Tibial artery (tissue), 4 donors: ENCODE measurements around the gene PTH2R.

Experiments
- DNase-seq, 2 donors: peaks; one replicate each; pipeline ENCODE4 v3.0.0-alpha.2; 2019
- H3K27ac ChIP-seq, 2 donors: fragments of 200-600 bp; sonication (generic) in 1 of 2; 1 replicate in 1 of 2; 2 replicates in 1 of 2; pipeline ENCODE4 v1.5.1; 2018 to 2019; ENCODE audit warnings: mild to moderate bottlenecking in 1 of 2
- H3K27me3 ChIP-seq, 2 donors: fragments of 200-600 bp; sonication (generic) in 1 of 2; one replicate each; pipeline versions ENCODE4 v1.5.1 to v1.6.0; 2016 to 2019
- H3K36me3 ChIP-seq, 3 donors: fragments of 200-600 bp; sonication (generic) in 2 of 3; one replicate each; pipeline ENCODE4 v1.5.1; 2016 to 2019; ENCODE audit warnings: mild to moderate bottlenecking in 2 of 3
- H3K4me1 ChIP-seq, 4 donors: fragments of 200-600 bp; sonication (generic) in 2 of 4; 1 replicate in 3 of 4; 2 replicates in 1 of 4; pipeline ENCODE4 v1.5.1; 2016 to 2019
- H3K4me3 ChIP-seq, 2 donors: fragments of 200-600 bp; sonication (generic) in 1 of 2; 1 replicate in 1 of 2; 2 replicates in 1 of 2; pipeline ENCODE4 v1.5.1; 2018 to 2019; ENCODE audit warnings: mild to moderate bottlenecking in 2 of 2
- H3K9me3 ChIP-seq, 3 donors: fragments of 200-600 bp; sonication (generic) in 1 of 3; one replicate each; pipeline ENCODE4 v1.5.1; 2016 to 2019
- intact Hi-C: fragments of 100-400 bp; cut with DNase I; formaldehyde crosslinking; loops from one replicate; pipeline ENCODE4 v1.15.0; 2023; ENCODE audit warnings: low total_unique reads
- TF ChIP-seq, protein P1 (sequence below), 2 experiments: fragments of 200-600 bp in 1 of 2; fragments of 450-650 bp in 1 of 2; IDR thresholded peaks; one replicate each; pipeline ENCODE4 v1.5.1; 2017 to 2019; ENCODE audit warnings: antibody characterized with exemption in 2 of 2, mild to moderate bottlenecking in 1 of 2, moderate library complexity in 1 of 2

Gene PTH2R

DNA sequence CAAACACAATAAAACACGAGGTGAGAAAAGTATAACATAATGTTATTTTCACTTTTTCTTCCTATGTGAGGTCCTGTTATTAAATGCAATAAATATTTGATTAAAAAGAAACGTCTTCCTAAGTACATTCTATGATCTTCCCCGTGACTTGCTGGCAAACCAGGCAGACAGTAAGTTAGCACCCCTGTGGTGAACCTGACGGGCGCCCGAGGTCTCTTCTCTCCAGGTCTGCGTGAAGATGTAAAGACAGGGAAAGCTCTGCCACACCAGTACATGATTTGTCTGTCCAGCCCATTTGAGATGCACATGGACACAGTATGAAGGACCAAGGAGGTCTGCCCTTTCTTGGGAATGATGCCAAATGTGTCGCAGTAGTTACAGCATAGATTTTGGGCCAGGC lies 57.6 kb downstream of the PTH2R start:
- TF ChIP-seq, protein P1, sequence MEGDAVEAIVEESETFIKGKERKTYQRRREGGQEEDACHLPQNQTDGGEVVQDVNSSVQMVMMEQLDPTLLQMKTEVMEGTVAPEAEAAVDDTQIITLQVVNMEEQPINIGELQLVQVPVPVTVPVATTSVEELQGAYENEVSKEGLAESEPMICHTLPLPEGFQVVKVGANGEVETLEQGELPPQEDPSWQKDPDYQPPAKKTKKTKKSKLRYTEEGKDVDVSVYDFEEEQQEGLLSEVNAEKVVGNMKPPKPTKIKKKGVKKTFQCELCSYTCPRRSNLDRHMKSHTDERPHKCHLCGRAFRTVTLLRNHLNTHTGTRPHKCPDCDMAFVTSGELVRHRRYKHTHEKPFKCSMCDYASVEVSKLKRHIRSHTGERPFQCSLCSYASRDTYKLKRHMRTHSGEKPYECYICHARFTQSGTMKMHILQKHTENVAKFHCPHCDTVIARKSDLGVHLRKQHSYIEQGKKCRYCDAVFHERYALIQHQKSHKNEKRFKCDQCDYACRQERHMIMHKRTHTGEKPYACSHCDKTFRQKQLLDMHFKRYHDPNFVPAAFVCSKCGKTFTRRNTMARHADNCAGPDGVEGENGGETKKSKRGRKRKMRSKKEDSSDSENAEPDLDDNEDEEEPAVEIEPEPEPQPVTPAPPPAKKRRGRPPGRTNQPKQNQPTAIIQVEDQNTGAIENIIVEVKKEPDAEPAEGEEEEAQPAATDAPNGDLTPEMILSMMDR (IDR thresholded peaks at IDR 0.05) = no peak
- Histone ChIP-seq H3K9me3 (no peaks in the 10 kb centered on the region), H3K27ac (no peak overlapping the region), H3K27me3 (no peaks in the 10 kb centered on the region), H3K4me1 (no peaks in the 10 kb centered on the region), H3K4me3 (no peak overlapping the region), H3K36me3 (no peaks in the 10 kb centered on the region)
- intact Hi-C loops = no loop called here
- DNase-seq = no peak

DNA sequence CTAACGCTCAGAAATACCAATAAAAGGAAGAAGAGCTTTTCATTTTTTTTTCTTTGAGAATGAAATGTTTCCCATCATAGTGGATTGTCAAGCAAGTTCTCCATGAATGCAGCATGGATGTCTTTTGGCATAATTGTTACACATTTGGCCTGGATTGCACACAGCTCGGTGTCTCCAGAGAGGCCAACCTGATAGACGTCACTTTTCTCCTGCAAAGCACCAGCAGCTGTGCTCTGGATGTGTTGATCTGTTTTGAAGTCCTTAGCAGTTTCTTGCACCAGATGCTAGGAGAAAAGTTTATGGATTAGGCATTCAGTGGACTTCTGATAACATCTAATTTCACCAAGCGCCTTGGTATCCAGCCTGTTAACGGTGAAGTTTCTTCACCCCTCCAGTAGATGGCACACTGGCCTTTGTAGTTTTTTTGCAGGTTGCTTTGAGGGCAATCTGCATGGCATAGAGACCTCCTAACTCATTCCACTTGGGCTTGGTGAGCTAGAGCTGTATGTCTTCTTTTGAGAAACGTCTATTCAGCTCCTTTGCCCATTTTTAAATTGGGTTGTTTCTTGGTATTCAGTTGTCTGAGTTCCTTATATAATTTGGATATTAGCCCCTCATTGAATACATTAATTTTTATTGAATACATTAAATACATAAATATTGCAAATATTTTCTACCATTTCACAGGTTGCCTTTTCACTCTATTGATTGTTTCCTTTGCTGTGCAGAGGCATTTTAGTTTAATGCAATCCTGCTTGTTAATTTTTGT lies 59.7 kb downstream of the PTH2R start:
- no peaks in the 10 kb centered on the region for H3K9me3 ChIP-seq
- intact Hi-C loops = no loop called here
- no peaks in the 10 kb centered on the region for H3K27me3 ChIP-seq
- TF ChIP-seq, protein P1 (IDR thresholded peaks at IDR 0.05) = no peak
- no peak overlapping the region for H3K27ac ChIP-seq
- no peak overlapping the region for H3K4me3 ChIP-seq
- no peaks in the 10 kb centered on the region for H3K36me3 ChIP-seq
- DNase-seq = no peak
- no peaks in the 10 kb centered on the region for H3K4me1 ChIP-seq

DNA sequence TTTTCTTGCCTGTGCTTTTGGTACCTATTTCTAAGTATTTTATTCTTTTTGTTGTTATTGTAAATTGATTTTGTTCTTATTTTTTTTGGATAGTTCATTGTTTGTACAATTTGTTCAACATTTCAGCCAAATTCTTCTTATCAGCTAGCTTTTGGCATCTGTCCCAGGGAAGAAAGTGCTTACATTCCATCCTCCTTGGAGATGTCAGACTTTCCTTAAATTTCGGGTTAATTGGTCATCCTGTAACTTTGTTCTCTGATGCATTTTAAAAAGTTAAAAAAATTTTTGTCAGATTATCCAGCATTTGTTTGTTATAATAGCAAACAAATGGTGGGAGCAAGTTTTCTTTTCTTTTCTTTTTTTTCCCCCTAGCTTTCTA lies 60.3 kb downstream of the PTH2R start:
- H3K9me3 ChIP-seq = no peaks in the 10 kb centered on the region
- DNase-seq = no peak
- H3K27me3 ChIP-seq = no peaks in the 10 kb centered on the region
- no peaks in the 10 kb centered on the region for H3K4me1 ChIP-seq
- H3K36me3 ChIP-seq = no peaks in the 10 kb centered on the region
- TF ChIP-seq, protein P1 (IDR thresholded peaks at IDR 0.05) = no peak
- no peak overlapping the region for H3K27ac ChIP-seq
- no peak overlapping the region for H3K4me3 ChIP-seq
- intact Hi-C loops = no loop called here

DNA sequence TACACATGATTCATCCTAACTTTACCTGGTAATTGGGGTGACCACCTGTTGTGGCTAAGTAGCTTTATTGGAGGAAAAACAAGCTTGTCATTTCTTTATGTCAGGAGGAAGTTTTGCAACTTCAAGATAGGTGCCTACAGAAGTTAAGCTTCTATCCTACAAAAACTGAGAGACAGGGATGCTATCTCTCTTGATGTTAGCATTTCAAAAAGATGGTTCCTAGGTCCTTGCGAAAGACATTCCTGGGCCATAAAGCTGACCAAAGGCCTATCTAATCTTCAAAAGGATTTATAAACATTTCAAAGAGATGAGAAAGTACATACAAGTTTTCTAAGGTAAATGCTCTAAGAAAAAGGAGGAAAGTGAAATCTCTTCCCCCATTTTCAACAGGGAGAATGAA lies 61.0 kb downstream of the PTH2R start:
- Histone ChIP-seq H3K36me3 (no peaks in the 10 kb centered on the region), H3K4me3 (no peak overlapping the region)
- TF ChIP-seq, protein P1 (IDR thresholded peaks at IDR 0.05) = no peak

DNA sequence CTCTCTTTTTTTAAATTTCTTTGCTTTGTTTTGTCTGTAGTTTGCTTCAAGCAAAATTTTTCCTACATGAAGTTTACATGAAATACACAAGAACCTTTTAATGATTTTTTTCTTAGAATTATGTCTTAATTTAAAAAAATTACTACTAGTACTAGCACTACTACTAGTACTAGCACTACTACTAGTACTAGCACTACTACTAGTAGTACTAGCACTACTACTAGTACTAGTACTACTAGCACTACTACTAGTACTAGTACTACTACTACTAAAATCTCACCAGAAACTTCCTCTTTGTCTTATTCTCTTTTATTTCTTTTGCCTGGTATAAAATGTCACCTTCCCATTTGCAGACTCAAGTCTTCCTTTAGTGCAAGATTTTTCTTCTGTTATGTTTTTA lies 71.1 kb downstream of the PTH2R start:
- no peaks in the 10 kb centered on the region for H3K9me3 ChIP-seq
- no peak overlapping the region for H3K27ac ChIP-seq
- no peak for DNase-seq
- H3K27me3 ChIP-seq = no peaks in the 10 kb centered on the region
- TF ChIP-seq, protein P1 (IDR thresholded peaks at IDR 0.05) = no peak
- no peaks in the 10 kb centered on the region for H3K36me3 ChIP-seq
- intact Hi-C loops = no loop called here
- H3K4me3 ChIP-seq = no peak overlapping the region
- H3K4me1 ChIP-seq = no peaks in the 10 kb centered on the region

More for the DNA sequence above, 61.0 kb downstream of the PTH2R start:
- no peak overlapping the region for H3K27ac ChIP-seq
- intact Hi-C loops = no loop called here
- H3K27me3 ChIP-seq = no peaks in the 10 kb centered on the region
- no peak for DNase-seq
- no peaks in the 10 kb centered on the region for H3K4me1 ChIP-seq
- H3K9me3 ChIP-seq = no peaks in the 10 kb centered on the region
